Activated CD8-positive, alpha-beta memory T cell treated with anti-CD3 and anti-CD28 coated beads for 4 hours (primary cell): ENCODE measurements around the gene SLC44A3.
"Not testable (repeated sequence)": the region's sequence is repeated elsewhere in the genome, so short reads cannot be mapped to it uniquely, and the experiment has no call there.

Source experiments
- DNase-seq, 2 donors: peaks; one replicate each; pipeline ENCODE4 v3.0.0-alpha.2; 2020; ENCODE audit warnings: low read depth in 2 of 2

SLC44A3 gene

DNA sequence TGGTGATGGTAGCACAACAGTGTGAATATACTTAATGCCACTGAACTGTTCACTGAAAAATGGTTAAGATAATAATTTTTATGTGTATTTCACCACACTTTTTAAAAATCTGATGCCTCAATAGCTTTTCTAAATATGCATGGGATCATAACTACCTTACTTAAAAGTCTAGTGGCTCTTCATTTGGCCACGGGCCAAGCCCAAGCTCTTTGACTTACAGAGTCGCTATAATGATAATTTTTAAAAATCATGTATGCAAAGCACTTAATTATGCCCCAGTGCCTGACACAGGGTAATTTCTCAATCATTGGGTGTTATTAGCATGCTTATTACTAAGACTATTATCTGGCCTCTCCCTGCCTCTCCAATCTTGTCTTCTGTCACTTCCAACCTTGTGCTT, 114.4 kb downstream of the SLC44A3 start:
- DNase-seq: no peak

DNA sequence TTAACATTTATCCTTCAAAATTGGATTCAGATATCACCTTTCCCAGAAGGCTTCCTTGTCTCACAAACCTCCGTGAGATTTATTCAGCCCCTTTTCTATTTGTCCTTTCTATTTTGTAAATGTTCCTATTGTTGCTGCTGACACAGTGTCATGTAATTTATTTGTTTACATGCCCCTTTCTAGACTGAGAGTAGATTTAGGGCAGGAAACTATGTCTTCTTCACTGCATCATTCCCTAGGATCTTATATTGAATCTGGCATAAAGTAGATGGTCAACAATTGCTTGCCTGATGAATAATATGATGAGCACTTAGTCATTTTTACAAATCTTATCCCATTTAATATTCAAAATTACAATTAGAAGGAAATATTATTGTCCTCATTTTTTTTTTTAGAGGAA, 114.9 kb downstream of the SLC44A3 start:
- no peak for DNase-seq

DNA sequence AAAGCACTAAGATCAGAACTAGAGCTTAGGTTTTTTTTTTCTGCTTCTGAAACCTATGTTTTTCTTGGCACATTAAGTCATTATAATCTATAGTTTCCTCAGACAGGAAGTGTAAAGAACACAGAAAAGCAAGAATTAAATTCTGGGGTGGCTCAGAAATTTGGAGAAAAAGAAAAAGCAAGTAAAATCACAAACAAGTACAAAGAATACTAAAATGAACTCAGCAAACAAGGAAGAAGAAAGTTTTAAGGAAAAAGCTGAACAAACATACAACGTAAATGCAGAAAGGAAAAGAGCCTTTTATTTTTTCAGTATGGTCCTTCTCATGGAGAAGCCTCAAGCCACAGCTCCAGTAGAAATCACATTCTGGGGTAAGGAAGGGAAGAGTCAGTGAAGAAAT, 115.3 kb downstream of the SLC44A3 start:
- DNase-seq: no peak

GRCh38 chr1:94936861-94937620, 116.9 kb downstream of the SLC44A3 start:
- DNase-seq: no peak

- no peak for DNase-seq
Measured at GRCh38 chr1:94937820-94938219, 117.7 kb downstream of the SLC44A3 start.

DNA sequence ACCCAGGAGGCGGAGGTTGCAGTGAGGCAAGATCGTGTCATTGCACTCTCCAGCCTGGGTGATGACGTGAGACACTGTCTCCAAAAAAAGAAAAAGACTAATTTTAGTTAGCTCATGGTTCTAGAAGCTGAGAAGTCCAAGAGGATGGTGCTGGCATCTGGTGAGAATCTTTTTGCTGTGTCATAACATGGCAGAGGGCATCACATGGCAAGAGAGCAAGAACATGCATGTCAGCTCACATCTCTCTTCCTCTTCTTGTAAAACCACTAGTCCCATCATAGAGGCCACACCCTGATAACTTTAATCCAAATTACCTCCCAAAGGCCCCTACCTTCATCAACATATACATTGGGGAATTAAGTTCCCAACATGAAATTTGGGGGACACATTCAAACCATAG, 120.6 kb downstream of the SLC44A3 start:
- DNase-seq: no peak

GRCh38 chr1:94941480-94941879, 121.3 kb downstream of the SLC44A3 start:
- DNase-seq: not testable (repeated sequence)

GRCh38 chr1:94942171-94943128, 122.3 kb downstream of the SLC44A3 start:
- no peak for DNase-seq
